Measurements from ENCODE around the gene NLRC3. TPM values are rescaled to one million over a fixed set of nuclear protein-coding genes. Genes with fewer than 3 reads are reported as not detected.

NLRC3 gene
- total RNA-seq, 1 donor from 2014 or later: 0.23 TPM

GRCh38 chr16:3601614-3602319, 24.6 kb upstream of the NLRC3 start:
- Mint-ChIP-seq H3K36me3 (ENCODE audit: low read depth, unreplicated experiment) (peaks cover 45% of the 10 kb centered on the region), H3K27me3 (ENCODE audit: low read depth, unreplicated experiment) (no peaks in the 10 kb centered on the region), H3K9me3 (ENCODE audit: unreplicated experiment) (peaks cover 21% of the 10 kb centered on the region), H3K27ac (ENCODE audit: unreplicated experiment) (no peak overlapping the region), H3K4me3 (ENCODE audit: unreplicated experiment) (no peak overlapping the region), H3K4me1 (ENCODE audit: low read depth, unreplicated experiment) (no peaks in the 10 kb centered on the region)
- no peaks in the 10 kb centered on the region for H3K79me2 ChIP-seq (ENCODE audit: insufficient read depth, low read length)
- H2AFZ ChIP-seq (ENCODE audit: low read depth, low read length): no peak overlapping the region
- DNase-seq (ENCODE audit: low read depth) (no peak), FAIRE-seq (no peak)
- peaks cover 7% of the 10 kb centered on the region for H3K9me3 ChIP-seq (ENCODE audit: insufficient read depth, low read depth, low read length)
- H3K27me3 ChIP-seq (ENCODE audit: insufficient read depth, low read length): no peaks in the 10 kb centered on the region
- no peaks in the 10 kb centered on the region for H3K4me1 ChIP-seq (ENCODE audit: insufficient read depth, low read length)
- H3K4me2 ChIP-seq (ENCODE audit: low read length): no peak overlapping the region
- peaks cover 12% of the 10 kb centered on the region for H3K36me3 ChIP-seq (ENCODE audit: insufficient read depth, low read length)
- no peak for TF ChIP-seq CTCF (IDR thresholded peaks at IDR 0.05; ENCODE audit: insufficient read depth, low read depth, low read length)
- no peak for TF ChIP-seq EZH2 (IDR thresholded peaks at IDR 0.05; ENCODE audit: insufficient read depth, low read length)
- H3K9ac ChIP-seq (ENCODE audit: low read length): no peak overlapping the region
- no peak overlapping the region for H3K27ac ChIP-seq (ENCODE audit: low read depth, low read length)
- H4K20me1 ChIP-seq (ENCODE audit: insufficient read depth, low read length): no peaks in the 10 kb centered on the region
- H3K4me3 ChIP-seq (ENCODE audit: insufficient read depth, low read depth, low read length): no peak overlapping the region

GRCh38 chr16:3599922-3600321, 22.7 kb upstream of the NLRC3 start:
- peaks cover 21% of the 10 kb centered on the region for H3K9me3 Mint-ChIP-seq (ENCODE audit: unreplicated experiment)
- no peak overlapping the region for H3K4me3 Mint-ChIP-seq (ENCODE audit: unreplicated experiment)
- Histone ChIP-seq H3K27me3 (ENCODE audit: insufficient read depth, low read length) (no peaks in the 10 kb centered on the region), H4K20me1 (ENCODE audit: insufficient read depth, low read length) (no peaks in the 10 kb centered on the region), H3K27ac (ENCODE audit: low read depth, low read length) (no peak overlapping the region), H3K9ac (ENCODE audit: low read length) (no peak overlapping the region), H3K79me2 (ENCODE audit: insufficient read depth, low read length) (no peaks in the 10 kb centered on the region), H3K4me2 (ENCODE audit: low read length) (no peak overlapping the region), H3K4me1 (ENCODE audit: insufficient read depth, low read length) (no peaks in the 10 kb centered on the region), H3K9me3 (ENCODE audit: insufficient read depth, low read depth, low read length) (peaks cover 7% of the 10 kb centered on the region), H3K4me3 (ENCODE audit: insufficient read depth, low read depth, low read length) (no peak overlapping the region), H2AFZ (ENCODE audit: low read depth, low read length) (no peak overlapping the region), H3K36me3 (ENCODE audit: insufficient read depth, low read length) (peaks cover 12% of the 10 kb centered on the region)
- FAIRE-seq: no peak
- no peak for DNase-seq (ENCODE audit: low read depth)
- no peaks in the 10 kb centered on the region for H3K27me3 Mint-ChIP-seq (ENCODE audit: low read depth, unreplicated experiment)
- no peak overlapping the region for H3K27ac Mint-ChIP-seq (ENCODE audit: unreplicated experiment)
- no peaks in the 10 kb centered on the region for H3K4me1 Mint-ChIP-seq (ENCODE audit: low read depth, unreplicated experiment)
- TF ChIP-seq EZH2 (IDR thresholded peaks at IDR 0.05; ENCODE audit: insufficient read depth, low read length) (no peak), CTCF (IDR thresholded peaks at IDR 0.05; ENCODE audit: insufficient read depth, low read depth, low read length) (no peak)
- H3K36me3 Mint-ChIP-seq (ENCODE audit: low read depth, unreplicated experiment): peaks cover 38% of the 10 kb centered on the region

GRCh38 chr16:3599121-3599520, 21.9 kb upstream of the NLRC3 start:
- FAIRE-seq (no peak), DNase-seq (ENCODE audit: low read depth) (no peak)
- no peak for TF ChIP-seq CTCF (IDR thresholded peaks at IDR 0.05; ENCODE audit: insufficient read depth, low read depth, low read length)
- no peak for TF ChIP-seq EZH2 (IDR thresholded peaks at IDR 0.05; ENCODE audit: insufficient read depth, low read length)
- H3K9me3 ChIP-seq (ENCODE audit: insufficient read depth, low read depth, low read length): peaks cover 7% of the 10 kb centered on the region
- H3K27ac Mint-ChIP-seq (ENCODE audit: unreplicated experiment): no peak overlapping the region
- H3K4me2 ChIP-seq (ENCODE audit: low read length): no peak overlapping the region
- H3K79me2 ChIP-seq (ENCODE audit: insufficient read depth, low read length): no peaks in the 10 kb centered on the region
- H3K4me1 ChIP-seq (ENCODE audit: insufficient read depth, low read length): no peaks in the 10 kb centered on the region
- H3K27me3 ChIP-seq (ENCODE audit: insufficient read depth, low read length): no peaks in the 10 kb centered on the region
- no peak overlapping the region for H3K4me3 ChIP-seq (ENCODE audit: insufficient read depth, low read depth, low read length)
- no peaks in the 10 kb centered on the region for H3K4me1 Mint-ChIP-seq (ENCODE audit: low read depth, unreplicated experiment)
- H3K36me3 Mint-ChIP-seq (ENCODE audit: low read depth, unreplicated experiment): peaks cover 40% of the 10 kb centered on the region
- H3K36me3 ChIP-seq (ENCODE audit: insufficient read depth, low read length): peaks cover 12% of the 10 kb centered on the region
- H4K20me1 ChIP-seq (ENCODE audit: insufficient read depth, low read length): no peaks in the 10 kb centered on the region
- no peaks in the 10 kb centered on the region for H3K27me3 Mint-ChIP-seq (ENCODE audit: low read depth, unreplicated experiment)
- no peak overlapping the region for H2AFZ ChIP-seq (ENCODE audit: low read depth, low read length)
- no peak overlapping the region for H3K4me3 Mint-ChIP-seq (ENCODE audit: unreplicated experiment)
- peaks cover 21% of the 10 kb centered on the region for H3K9me3 Mint-ChIP-seq (ENCODE audit: unreplicated experiment)
- H3K27ac ChIP-seq (ENCODE audit: low read depth, low read length): no peak overlapping the region
- H3K9ac ChIP-seq (ENCODE audit: low read length): no peak overlapping the region
